IPS DF 6.9 (cell line): ENCODE results near the gene C2CD2.

Experiments used
- DNase-seq: peaks from one replicate; pipeline ENCODE4 v3.0.0-alpha.2; 2013; ENCODE audit warnings: low read depth, low spot score
- H3K27ac ChIP-seq: one replicate; pipeline ENCODE4 v1.5.1; 2013; ENCODE audit warnings: low read length, control low read depth
- H3K27me3 ChIP-seq: 2 replicates; pipeline ENCODE4 v1.6.1; 2013; ENCODE audit warnings: mild to moderate bottlenecking, low read length; ENCODE audit not compliant: control insufficient read depth, insufficient read depth
- H3K36me3 ChIP-seq: 2 replicates; pipeline ENCODE4 v1.6.1; 2013; ENCODE audit warnings: low read length; ENCODE audit not compliant: control insufficient read depth, insufficient read depth
- H3K4me1 ChIP-seq: 2 replicates; pipeline ENCODE4 v1.6.1; 2013; ENCODE audit warnings: low read length; ENCODE audit not compliant: control insufficient read depth, insufficient read depth
- H3K4me3 ChIP-seq: 2 replicates; pipeline ENCODE4 v1.5.1; 2013; ENCODE audit warnings: mild to moderate bottlenecking, low read length
- H3K9me3 ChIP-seq: 2 replicates; pipeline ENCODE4 v1.6.1; 2013; ENCODE audit warnings: low read length, inconsistent platforms; ENCODE audit not compliant: control insufficient read depth, insufficient read depth
- WGBS: extraction: QIAGEN DNeasy Blood & Tissue Kit; methylation state at CpG from one replicate; pipeline ENCODE4 v1.1.7; 2013; ENCODE audit warnings: mixed read lengths, missing lambda C conversion rate; ENCODE audit not compliant: insufficient read length, insufficient coverage; 5-methylcytosine and 5-hydroxymethylcytosine counted together

Gene C2CD2

GRCh38 chr21:41836166-41837015 lies 117.4 kb downstream of the C2CD2 start:
- Histone ChIP-seq H3K36me3 (peaks cover 6% of the 10 kb centered on the region), H3K27ac (no peak overlapping the region), H3K4me1 (0 out of 2 replicates have a peak, but pooled peaks cover 2% of the 10 kb centered on the region), H3K27me3 (no peaks in the 10 kb centered on the region), H3K4me3 (no peak overlapping the region), H3K9me3 (no peaks in the 10 kb centered on the region)
- WGBS = no CpG with 5 or more reads among the region's 32 CpGs
- DNase-seq = no peak

DNA sequence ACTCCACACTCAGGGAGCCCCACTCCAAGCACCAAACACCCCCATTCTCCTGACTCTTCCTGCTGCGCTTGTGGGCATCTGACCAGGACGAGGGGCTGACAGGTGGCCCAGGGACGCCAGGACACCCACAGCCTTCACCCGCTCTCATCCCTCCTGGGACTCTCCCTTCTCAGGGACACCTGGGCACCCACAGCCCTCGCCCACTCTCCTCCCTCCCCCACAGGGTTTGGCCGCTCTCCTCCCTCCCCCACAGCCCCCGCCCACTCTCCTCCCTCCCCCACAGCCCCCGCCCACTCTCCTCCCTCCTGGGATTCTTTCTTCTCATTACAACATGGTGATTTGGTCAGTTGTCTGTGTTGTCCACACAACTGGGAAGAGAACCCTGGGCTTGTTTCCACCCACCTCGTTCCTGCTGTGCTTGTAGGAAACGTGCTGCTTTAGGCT lies 118.1 kb downstream of the C2CD2 start:
- H3K27me3 ChIP-seq = no peaks in the 10 kb centered on the region
- no peak for DNase-seq
- WGBS = no CpG with 5 or more reads among the region's 10 CpGs
- H3K4me1 ChIP-seq = 0 out of 2 replicates have a peak, but pooled peaks cover 2% of the 10 kb centered on the region
- H3K9me3 ChIP-seq = no peaks in the 10 kb centered on the region
- H3K27ac ChIP-seq = no peak overlapping the region
- peaks cover 6% of the 10 kb centered on the region for H3K36me3 ChIP-seq
- H3K4me3 ChIP-seq = no peak overlapping the region
